Nephron (organoid): Measurements from ENCODE around the gene PCDHA7.
"Not testable (repeated sequence)": the region's sequence is repeated elsewhere in the genome, so short reads cannot be mapped to it uniquely, and the experiment has no call there.

ENCODE experiments used
- H3K27ac Mint-ChIP-seq, 3 experiments: 2 replicates each; pipeline ENCODE4 v1.8.0; 2020; ENCODE audit warnings: mixed read lengths in 3 of 3, mild to moderate bottlenecking in 2 of 3, moderate library complexity in 1 of 3
- H3K27me3 Mint-ChIP-seq: 2 replicates; pipeline ENCODE4 v1.8.0; 2021; ENCODE audit warnings: low read depth, mild to moderate bottlenecking, moderate library complexity, mixed read lengths
- H3K36me3 Mint-ChIP-seq: 2 replicates; pipeline ENCODE4 v1.8.0; 2020; ENCODE audit warnings: low read depth, mixed read lengths
- H3K4me1 Mint-ChIP-seq: 2 replicates; pipeline ENCODE4 v1.8.0; 2020; ENCODE audit warnings: mixed read lengths
- H3K4me3 Mint-ChIP-seq, 3 experiments: 2 replicates each; pipeline ENCODE4 v1.8.0; 2020; ENCODE audit warnings: mild to moderate bottlenecking in 3 of 3, mixed read lengths in 3 of 3, moderate library complexity in 2 of 3
- H3K9me3 Mint-ChIP-seq: 2 replicates; pipeline ENCODE4 v1.8.0; 2020; ENCODE audit warnings: mixed read lengths
- CTCF ChIP-seq, 3 experiments: fragments of 200-600 bp; sonication (generic); IDR thresholded peaks; one replicate each; pipeline ENCODE4 v1.5.0; 2021; ENCODE audit warnings: antibody characterized with exemption in 3 of 3; ENCODE audit not compliant: unreplicated experiment in 3 of 3

Gene PCDHA7

GRCh38 chr5:140806834-140807775, 27.0 kb upstream of the PCDHA7 start, which contains the start of gene PCDHA4:
Gene PCDHA4 (plus strand): TSS chr5:140807068.
- Mint-ChIP-seq H3K36me3 (peaks cover 78% of the 10 kb centered on the region), H3K4me1 (peaks cover 11% of the 10 kb centered on the region), H3K9me3 (peaks cover 53% of the 10 kb centered on the region), H3K27ac (peak within 1 kb of the TSS; percentile 87 to 96 (median 90)), H3K4me3 (peak within 1 kb of the TSS; percentile 91 to 95 (median 95)), H3K27me3 (no peaks in the 10 kb centered on the region)
- peak; percentile 45 to 53 (median 52) for TF ChIP-seq CTCF (IDR thresholded peaks at IDR 0.05; ENCODE audit: unreplicated experiment in 3 of 3)

GRCh38 chr5:140808241-140808888, 25.7 kb upstream of the PCDHA7 start:
- H3K4me1 Mint-ChIP-seq = peaks cover 11% of the 10 kb centered on the region
- H3K9me3 Mint-ChIP-seq = peaks cover 63% of the 10 kb centered on the region
- H3K27ac Mint-ChIP-seq = not testable (repeated sequence)

GRCh38 chr5:140808889-140809291, 25.2 kb upstream of the PCDHA7 start:
- Mint-ChIP-seq H3K36me3 (peaks cover 81% of the 10 kb centered on the region), H3K4me1 (peaks cover 11% of the 10 kb centered on the region), H3K9me3 (peaks cover 59% of the 10 kb centered on the region), H3K27me3 (no peaks in the 10 kb centered on the region), H3K27ac (no peak overlapping the region), H3K4me3 (no peak overlapping the region)
- TF ChIP-seq CTCF (IDR thresholded peaks at IDR 0.05; ENCODE audit: unreplicated experiment in 3 of 3) = no peak

More at GRCh38 chr5:140808241-140808888, 25.7 kb upstream of the PCDHA7 start:
- peak overlapping the region; percentile 91 to 95 (median 95) for H3K4me3 Mint-ChIP-seq
- peaks cover 84% of the 10 kb centered on the region for H3K36me3 Mint-ChIP-seq
- H3K27me3 Mint-ChIP-seq = not testable (repeated sequence)

GRCh38 chr5:140821375-140822280, 12.4 kb upstream of the PCDHA7 start, which contains the start of gene PCDHA5:
Gene PCDHA5 (plus strand): TSS chr5:140821613.
- no peaks in the 10 kb centered on the region for H3K4me1 Mint-ChIP-seq
- peaks cover 39% of the 10 kb centered on the region for H3K9me3 Mint-ChIP-seq
- TF ChIP-seq CTCF (IDR thresholded peaks at IDR 0.05; ENCODE audit: unreplicated experiment in 3 of 3) = no peak
- H3K36me3 Mint-ChIP-seq = peaks cover 71% of the 10 kb centered on the region
- no peak within 1 kb of the TSS for H3K4me3 Mint-ChIP-seq
- H3K27me3 Mint-ChIP-seq = no peaks in the 10 kb centered on the region
- no peak within 1 kb of the TSS for H3K27ac Mint-ChIP-seq

GRCh38 chr5:140822281-140822629, 11.8 kb upstream of the PCDHA7 start:
- H3K36me3 Mint-ChIP-seq = peaks cover 74% of the 10 kb centered on the region
- H3K9me3 Mint-ChIP-seq = peaks cover 43% of the 10 kb centered on the region
- no peak for TF ChIP-seq CTCF (IDR thresholded peaks at IDR 0.05; ENCODE audit: unreplicated experiment in 3 of 3)
- H3K27me3 Mint-ChIP-seq = no peaks in the 10 kb centered on the region
- no peak overlapping the region for H3K27ac Mint-ChIP-seq
- no peak overlapping the region for H3K4me3 Mint-ChIP-seq
- peaks cover 5% of the 10 kb centered on the region for H3K4me1 Mint-ChIP-seq

GRCh38 chr5:140822969-140823368, 11.1 kb upstream of the PCDHA7 start:
- H3K27me3 Mint-ChIP-seq, H3K27ac Mint-ChIP-seq, H3K4me3 Mint-ChIP-seq, H3K4me1 Mint-ChIP-seq: not testable (repeated sequence)
- Mint-ChIP-seq H3K36me3 (peaks cover 73% of the 10 kb centered on the region), H3K9me3 (peaks cover 44% of the 10 kb centered on the region)
